GM19025 (cell line): ENCODE measurements around the gene CDCP1.

Experiments
- ATAC-seq: cut with Tn5 transposase; IDR thresholded peaks from one replicate; pipeline ENCODE4 v1.9.1; 2021; ENCODE audit warnings: mild to moderate bottlenecking, low read depth, moderate library complexity; ENCODE audit not compliant: unreplicated experiment

The CDCP1 gene, protein sequence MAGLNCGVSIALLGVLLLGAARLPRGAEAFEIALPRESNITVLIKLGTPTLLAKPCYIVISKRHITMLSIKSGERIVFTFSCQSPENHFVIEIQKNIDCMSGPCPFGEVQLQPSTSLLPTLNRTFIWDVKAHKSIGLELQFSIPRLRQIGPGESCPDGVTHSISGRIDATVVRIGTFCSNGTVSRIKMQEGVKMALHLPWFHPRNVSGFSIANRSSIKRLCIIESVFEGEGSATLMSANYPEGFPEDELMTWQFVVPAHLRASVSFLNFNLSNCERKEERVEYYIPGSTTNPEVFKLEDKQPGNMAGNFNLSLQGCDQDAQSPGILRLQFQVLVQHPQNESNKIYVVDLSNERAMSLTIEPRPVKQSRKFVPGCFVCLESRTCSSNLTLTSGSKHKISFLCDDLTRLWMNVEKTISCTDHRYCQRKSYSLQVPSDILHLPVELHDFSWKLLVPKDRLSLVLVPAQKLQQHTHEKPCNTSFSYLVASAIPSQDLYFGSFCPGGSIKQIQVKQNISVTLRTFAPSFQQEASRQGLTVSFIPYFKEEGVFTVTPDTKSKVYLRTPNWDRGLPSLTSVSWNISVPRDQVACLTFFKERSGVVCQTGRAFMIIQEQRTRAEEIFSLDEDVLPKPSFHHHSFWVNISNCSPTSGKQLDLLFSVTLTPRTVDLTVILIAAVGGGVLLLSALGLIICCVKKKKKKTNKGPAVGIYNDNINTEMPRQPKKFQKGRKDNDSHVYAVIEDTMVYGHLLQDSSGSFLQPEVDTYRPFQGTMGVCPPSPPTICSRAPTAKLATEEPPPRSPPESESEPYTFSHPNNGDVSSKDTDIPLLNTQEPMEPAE

DNA sequence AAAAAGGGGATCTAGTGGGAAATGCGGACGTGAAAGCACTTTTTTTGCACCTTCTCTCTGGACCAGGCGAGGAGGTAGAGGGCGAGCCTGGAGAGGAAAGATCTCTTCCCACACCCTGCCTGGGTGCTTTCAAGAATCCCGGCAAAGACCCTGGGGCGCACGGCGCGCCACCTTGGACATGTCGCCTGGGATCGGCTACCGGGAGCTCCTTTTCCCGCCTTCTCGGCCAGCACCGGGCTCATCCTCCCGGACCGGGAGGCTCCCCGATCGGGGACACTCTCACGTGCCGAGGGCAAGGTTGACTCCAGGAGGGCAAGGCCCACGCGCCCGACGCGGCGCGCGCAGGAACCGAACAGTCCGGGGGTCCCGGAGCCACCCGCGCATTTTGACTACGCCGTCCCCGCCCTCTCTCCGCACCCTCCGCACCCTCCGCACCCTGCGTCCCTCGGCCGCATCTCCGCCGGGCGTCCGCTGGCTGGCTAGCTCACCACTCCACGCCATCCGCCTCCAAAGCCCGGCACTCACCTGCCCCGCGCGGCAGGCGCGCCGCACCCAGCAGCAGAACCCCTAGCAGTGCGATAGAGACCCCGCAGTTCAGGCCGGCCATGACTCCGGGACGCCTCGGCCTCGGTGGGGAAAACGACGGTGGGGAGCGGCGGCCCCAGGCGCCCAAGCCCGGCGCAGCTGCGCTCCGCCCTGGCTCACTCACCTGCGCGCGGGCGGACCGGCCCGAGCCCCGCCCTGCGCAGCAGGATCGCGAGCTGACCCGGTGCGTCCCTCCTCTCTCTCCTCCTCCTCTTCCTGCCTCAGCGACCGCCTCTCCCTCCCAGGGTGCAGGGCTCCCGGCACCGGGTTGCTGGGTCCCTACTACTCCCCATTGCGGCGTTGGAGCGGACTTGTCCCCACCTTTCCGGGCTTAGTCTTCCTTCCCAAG, at the start of gene CDCP1:
Gene CDCP1 (minus strand): TSS at position 698 of the 934 bp plus-strand sequence. CDS start 91 bp downstream, at position 607.
- no peak for ATAC-seq

DNA sequence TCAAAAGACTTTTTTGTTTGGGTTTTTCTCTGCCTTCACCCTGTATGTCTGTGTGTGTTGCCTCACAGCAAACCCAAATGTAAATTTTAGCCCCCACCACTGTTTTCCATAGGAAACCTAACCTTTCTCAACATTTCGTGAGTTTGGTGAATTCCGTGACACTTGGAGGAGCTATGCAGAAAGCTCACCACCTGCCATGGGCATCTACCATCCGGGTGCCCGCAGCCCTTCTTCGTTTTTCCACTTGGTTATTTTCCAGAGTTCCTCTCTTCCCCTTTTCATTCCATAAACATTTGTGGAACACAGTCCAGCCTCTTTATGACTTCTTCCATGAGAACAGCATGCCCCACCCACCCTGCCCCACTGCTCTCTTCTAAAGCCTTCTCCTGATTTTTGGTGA, 48.6 kb upstream of the CDCP1 start:
- ATAC-seq = no peak

DNA sequence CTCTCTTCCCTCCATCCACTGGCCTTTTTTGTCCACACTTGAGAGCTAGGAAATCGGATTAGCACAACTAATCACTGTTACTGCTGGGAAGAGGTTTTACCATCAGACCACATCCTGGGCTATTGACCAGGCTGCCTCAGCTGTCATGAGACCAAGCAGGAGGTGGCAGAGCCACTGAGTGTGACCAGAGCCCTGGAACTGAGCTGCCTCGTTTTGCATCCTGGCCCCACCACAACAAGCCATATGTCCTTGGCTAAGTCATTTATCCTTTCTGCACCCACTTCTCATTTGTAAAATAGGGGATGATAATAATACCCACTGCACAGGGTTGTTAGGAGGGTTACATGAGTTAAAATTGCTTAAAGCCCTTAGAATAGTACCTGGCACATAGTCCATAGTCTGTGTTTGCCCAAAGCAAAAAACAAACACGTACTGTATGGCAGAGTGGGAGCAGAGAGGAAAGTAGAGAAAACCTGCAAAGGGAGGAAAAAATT, 45.8 kb upstream of the CDCP1 start:
- no peak for ATAC-seq

DNA sequence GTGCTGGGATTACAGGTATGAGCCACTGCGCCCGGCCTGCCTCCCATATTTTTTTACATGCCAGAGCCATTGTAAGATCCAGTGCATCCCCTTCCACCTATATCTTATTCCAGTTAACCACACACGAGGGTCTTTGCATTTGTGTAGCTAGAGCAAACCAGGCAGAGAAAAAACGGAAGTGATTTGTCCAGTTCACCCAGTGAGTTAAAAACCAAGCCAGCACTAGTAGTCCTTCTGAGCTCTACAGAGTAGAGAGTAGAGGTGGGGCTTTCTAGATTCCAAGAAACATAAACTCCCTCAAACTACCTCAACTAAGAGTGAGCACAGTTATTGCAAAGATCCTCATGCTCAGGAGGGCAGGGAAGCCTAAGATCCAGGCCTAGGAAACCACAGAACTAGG, 45.2 kb upstream of the CDCP1 start:
- no peak for ATAC-seq

DNA sequence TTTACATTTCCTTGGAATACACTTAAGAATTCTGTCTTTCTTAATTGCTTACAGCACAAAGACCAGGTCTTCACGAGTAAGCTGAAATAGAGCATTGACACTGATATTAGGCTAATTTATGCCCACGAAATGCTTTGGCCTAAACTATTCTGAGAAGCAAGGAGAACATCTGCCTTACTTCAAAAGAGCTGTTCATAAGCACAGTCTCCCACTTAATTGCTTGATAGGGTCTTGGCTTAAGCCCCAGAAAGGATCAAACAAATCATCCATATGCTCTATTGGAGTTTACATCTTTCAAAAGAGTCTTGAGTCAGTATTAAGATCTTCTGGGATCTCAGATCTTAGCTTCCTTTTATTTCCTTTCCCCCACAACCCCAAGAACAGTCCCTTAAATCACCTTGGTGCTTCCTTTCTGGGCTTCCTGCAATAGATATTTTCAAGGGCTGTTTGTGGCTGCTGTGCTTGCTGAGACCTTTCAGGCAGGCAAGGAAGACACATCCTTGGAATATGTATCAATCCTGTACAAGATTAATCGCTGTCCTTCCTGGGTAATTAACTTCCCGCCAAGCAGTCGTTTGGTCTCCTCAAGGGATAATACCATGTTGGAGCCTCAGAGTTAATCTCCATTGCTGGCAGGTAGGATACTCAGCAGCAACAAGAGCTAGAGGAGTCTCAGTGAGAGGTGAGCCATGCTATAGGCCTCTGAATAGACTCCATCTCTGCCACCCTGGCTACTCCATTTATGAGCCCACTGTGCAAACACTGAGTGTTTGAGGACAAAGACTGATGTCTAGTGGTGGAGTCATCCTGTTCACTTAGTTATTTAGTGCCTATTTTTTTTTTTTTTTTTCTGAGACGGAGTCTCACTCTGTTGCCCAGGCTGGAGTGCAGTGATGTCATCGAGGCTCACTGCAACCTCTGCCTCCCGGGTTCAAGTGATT, 42.8 kb upstream of the CDCP1 start:
- ATAC-seq = no peak

DNA sequence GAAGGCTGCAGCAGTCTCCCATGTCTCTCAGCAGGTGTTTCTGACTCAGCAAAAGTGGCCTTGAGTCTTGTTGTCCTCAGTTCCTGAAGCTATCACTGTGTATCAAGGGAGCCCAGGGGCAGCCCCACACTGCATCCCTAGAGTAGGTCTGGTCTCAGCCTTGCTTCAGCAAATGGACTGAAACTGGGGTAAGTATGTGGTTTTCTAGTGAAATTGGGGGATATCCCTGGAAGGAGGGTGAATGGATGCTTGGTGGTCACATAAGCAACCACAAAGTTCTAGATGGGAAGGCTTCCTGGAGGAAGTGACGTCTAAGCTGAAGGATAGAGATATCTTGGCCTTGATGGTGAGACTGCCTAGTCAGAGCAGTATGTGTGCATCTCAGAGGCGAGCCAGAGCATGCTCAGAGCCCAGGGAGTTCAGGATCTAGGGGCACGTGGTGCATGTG, 41.5 kb upstream of the CDCP1 start:
- ATAC-seq = no peak

DNA sequence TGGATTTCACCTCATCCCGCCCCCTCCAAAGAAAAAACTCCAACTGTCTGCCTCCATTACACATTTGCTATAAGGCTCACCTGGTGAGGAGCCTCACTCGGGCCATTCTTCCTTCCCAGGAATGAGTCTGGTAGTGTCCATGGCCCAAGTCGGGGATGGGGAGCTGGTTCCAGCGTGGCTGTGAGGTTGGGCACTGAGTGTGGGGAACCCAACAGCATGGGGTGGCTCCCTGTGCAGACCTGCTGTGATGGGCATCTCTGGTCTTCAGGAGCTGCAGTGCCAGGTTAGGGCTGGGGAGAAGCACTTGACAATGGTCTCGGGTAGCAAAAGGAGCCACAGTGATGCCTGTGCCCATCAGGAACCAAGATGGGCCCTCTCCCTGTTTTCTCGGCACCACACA, 40.7 kb upstream of the CDCP1 start:
- no peak for ATAC-seq

DNA sequence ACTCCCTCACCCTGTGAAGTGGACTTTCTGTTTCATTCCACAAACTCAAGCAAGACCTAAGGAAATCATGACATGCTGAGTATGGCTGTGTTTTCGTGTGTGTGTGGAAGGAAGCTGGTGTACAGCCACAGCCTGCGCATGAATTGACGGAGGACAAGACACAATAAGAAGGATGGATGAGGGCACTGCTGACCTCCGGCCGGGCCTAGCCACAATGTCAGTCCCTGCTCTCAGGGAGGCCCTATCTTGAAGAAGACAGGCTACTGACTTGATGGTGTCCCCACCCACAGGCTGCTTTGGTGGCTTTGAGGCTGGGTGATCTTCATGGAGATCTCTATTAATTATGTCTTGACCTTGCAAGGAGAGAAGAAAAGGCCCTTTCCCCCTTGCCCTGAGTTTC, 39.3 kb upstream of the CDCP1 start:
- ATAC-seq = no peak

DNA sequence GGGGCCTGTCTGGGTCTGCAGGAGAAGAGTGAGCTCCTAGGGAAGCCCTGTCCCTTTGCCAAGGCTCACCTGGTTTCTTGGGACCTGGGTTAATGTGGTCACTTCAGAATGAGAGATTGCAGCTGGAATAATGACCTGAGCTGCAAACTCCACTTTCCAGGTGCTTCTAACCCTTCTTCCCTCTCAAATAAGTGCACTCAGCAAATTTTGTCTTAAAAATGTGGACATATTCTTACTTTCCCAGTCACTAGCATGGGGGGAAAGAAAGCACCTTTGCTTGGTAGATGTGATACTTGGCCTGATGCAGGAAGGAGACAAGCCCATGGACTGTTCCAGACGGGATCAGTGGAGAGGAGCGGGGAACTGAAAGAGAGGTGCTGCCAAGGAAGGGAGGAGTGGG, 38.9 kb upstream of the CDCP1 start:
- no peak for ATAC-seq

DNA sequence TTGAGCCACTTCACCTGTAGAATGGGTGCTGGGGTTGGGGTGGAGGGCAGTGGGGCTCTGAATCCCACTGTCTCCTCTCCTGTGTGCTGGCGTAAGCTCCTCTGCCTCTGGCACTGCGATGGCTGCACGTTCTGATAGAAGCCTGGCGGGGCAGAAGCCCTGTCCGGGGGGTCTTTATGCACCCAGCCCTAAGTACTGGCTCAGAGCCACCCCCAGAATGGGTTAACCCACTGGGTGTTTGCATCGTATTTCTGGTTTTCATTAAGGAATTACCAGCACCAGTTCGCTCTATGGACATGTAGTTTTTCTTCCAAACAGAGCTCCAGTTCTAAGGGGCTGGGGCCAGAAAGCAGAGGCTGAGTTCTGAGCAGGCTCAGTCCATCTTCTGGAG, 37.7 kb upstream of the CDCP1 start:
- no peak for ATAC-seq

DNA sequence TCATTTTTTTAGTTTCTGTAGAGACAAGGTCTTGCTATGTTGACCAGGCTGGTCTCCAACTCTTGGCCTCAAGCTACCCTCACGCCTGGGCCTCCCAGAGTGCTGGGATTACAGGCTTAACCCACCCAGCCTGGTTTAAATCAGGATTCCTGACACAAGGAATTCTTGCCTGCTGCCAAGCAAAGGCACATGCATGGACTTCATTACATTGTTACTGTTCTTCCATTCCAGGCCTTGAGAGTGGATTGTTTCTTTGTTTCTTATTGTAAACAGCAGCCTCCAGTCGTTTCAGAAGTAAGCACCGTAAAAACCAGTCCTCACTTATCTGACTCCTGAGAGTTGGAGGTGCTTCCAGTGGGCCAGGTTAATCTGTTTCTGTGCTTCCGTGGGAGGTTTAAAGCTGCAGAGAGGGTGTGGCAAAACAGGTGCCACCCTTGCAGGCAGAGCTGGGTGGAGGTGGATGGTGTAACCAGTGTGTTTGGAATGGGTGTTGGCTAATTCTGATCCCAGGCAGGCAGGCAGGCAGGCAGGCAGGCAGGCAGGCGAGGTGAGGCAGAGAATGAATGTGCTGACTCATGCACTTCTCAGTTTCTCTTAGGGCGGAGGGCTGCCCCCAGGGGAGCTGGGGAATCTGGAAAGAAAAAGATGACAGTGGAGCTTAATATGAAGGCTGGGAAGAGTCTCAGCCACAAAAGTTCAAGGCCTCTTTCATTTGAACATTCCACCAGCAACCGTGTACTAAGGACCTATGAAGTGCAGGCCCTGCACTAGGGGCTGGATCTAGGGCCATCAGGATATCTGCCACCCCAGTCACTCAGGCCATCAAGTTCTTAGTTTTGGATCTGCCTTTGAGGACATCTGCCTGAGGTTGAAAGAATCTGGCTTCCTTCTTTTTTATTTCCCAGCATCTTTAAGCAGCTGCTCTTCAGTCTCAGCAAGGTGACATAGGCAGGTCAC, 37.0 kb upstream of the CDCP1 start:
- no peak for ATAC-seq

DNA sequence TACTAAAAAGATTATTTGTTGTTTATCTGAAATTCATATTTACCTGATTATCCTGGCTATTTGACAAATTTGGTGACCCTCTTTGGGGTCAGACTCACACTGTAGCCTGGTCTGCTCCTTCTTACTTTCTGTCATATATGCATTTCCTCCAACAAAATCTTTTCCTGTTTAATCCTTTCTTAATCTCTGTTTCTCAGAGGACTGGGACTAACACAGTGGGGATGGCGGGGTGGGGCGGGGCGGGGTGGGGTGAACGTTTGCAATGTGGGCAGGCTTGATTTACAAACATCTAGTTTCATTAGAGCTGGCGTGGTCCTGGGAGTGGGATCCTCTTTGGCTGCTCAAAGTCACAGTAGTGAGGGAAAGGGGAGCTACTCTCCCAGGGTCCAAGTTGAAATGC, 35.3 kb upstream of the CDCP1 start:
- ATAC-seq = no peak

DNA sequence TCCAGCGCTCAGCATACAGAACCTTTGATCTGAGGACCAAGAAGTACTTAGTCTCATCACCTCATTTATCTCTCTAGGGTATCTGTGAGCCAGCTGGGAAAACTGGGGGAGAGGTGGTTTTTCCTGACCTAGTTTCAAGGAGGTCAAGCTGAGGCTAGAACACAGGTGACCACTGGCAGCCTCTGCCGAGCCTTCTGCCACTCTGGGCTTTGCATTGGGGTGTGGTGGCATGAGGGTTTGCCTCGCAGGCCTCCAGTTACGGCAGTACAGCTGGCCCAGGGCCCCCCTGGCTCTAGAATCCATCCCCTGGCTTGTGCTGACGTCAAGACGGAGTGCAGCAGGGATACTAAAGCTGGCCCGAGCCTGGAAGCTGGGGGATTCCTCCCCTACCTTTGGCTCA, 34.7 kb upstream of the CDCP1 start:
- no peak for ATAC-seq

DNA sequence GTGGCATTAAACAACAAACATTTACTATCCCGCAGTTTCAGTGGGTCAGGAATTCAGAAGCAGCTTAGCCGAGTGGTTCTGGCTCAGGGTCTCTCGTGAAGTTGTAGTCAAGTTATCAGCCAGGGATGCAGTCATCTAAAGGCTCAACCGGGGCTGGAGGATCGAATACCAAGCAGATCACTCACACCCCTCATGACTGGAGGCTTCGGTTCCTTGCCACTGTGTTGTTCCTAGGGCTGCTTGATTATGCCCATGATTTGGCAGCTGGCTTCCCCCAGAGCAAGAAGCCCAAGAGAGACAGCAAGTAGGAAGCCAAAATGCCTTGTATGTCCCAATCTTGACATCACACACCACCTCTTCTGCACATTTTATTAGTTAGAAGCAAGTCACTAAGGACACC, 33.9 kb upstream of the CDCP1 start:
- ATAC-seq = no peak

DNA sequence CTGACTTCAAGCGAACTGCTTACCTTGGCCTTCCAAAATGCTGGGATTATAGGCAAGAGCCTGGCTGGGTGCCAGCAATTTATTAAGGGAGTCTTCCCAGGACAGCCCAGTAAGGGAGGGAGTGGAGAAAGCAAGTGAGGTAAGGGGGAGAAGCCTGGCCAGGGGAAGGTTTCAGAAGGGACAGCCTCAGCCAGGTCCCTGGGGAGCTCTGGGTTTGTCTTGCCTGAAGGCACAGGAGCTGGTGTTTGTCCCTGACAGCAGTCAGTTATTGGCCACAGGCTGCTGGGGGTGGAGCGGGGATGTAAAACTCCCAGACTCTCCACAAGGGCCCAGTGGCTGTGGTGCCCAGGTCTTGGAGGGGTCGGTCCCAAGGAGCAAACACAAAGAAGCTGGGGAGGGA, 33.0 kb upstream of the CDCP1 start:
- ATAC-seq = no peak

DNA sequence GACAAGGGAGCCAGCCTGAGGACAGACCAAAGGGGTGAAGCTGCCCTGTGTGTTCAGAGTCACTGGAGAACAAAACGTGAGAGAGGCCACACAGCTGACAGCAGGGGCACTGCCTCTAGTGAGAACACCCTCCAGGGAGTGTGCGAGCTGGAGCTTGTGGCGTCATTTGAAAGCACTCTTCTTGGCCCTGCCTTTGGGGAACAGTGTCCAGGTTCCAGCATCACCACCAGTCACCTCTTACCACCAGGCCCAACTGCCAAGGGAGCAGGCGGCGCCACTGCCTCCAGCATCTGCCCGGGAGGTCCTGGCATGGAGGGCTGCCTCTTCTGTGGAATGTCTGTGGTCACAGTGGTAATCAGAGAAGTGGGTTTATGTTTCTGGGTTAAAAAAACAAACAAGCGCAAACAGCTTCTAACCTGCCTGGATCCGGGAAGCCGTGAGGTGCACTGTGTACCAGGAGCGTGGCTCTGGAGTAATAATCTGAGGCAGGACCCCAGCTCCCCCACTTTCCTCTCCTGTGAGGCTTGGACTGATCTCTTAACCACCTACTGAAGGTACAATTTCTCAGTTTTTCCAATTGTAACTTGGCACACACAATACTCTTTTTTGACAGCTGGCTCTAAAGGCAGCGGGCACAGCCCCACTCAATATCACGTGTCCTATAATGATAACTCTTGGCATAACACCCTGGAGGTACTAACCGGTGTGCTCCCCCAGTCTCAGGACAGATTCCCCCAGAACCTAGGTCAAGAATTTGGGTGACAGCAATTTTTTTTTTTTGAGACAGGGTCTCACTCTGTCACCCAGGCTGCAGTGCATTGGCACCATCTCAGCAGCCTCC, 32.2 kb upstream of the CDCP1 start:
- ATAC-seq = no peak

DNA sequence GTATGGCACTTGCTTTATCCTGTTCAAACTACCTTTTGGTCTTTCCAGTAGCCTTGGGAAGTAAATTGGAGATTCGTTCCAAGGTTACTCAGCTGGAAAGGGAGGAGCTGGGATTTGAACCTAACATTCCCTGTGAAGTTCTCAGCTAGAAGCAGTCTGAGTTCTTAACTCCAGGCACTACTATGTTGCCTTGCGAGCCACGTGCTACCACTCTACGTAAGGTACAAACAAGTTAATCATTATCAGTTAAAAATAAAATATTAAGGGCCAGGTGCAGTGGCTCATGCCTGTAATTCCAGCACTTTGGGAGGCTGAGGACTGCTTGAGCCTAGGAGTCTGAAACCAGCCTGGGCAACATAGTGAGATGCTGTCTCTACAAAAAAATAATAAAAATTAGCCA, 30.7 kb upstream of the CDCP1 start:
- no peak for ATAC-seq
